ENCODE data around the gene ACTN4.

Gene ACTN4

GRCh38 chr19:38736413-38737280 lies 89.2 kb downstream of the ACTN4 start:
- no peak overlapping the region for H3K27ac ChIP-seq
- TF ChIP-seq ZFX (IDR thresholded peaks at IDR 0.05) (no peak), CTCF (conservative IDR thresholded peaks at IDR 0.05) (no peak)

GRCh38 chr19:38737281-38737865 lies 89.9 kb downstream of the ACTN4 start:
- TF ChIP-seq CTCF (conservative IDR thresholded peaks at IDR 0.05) (no peak), ZFX (IDR thresholded peaks at IDR 0.05) (no peak)
- H3K27ac ChIP-seq = no peak overlapping the region

- no peak for TF ChIP-seq CTCF (conservative IDR thresholded peaks at IDR 0.05)
- no peak for TF ChIP-seq ZFX (IDR thresholded peaks at IDR 0.05)
- H3K27ac ChIP-seq = no peak overlapping the region
Measured at GRCh38 chr19:38737921-38738737, 90.7 kb downstream of the ACTN4 start.

GRCh38 chr19:38739440-38740256 lies 92.2 kb downstream of the ACTN4 start:
- H3K27ac ChIP-seq = no peak overlapping the region
- TF ChIP-seq ZFX (IDR thresholded peaks at IDR 0.05) (no peak), CTCF (conservative IDR thresholded peaks at IDR 0.05) (no peak)

- TF ChIP-seq ZFX (IDR thresholded peaks at IDR 0.05) (no peak), CTCF (conservative IDR thresholded peaks at IDR 0.05) (no peak)
- H3K27ac ChIP-seq = no peak overlapping the region
Measured at GRCh38 chr19:38740257-38740592, 92.8 kb downstream of the ACTN4 start.

GRCh38 chr19:38740932-38741331 lies 93.5 kb downstream of the ACTN4 start:
- no peak overlapping the region for H3K27ac ChIP-seq
- TF ChIP-seq ZFX (IDR thresholded peaks at IDR 0.05) = no peak
- no peak for TF ChIP-seq CTCF (conservative IDR thresholded peaks at IDR 0.05)

All from C4-2B (cell line).